Epithelial cell of esophagus (primary cell): ENCODE data around the gene PHLDB1.

Source experiments
- DNase-seq: peaks from one replicate; pipeline ENCODE4 v3.0.0; 2010; ENCODE audit warnings: low read depth
- H3K4me3 ChIP-seq: 2 replicates; pipeline ENCODE4 v1.5.1; 2011; ENCODE audit warnings: mild to moderate bottlenecking, low read length, control low read depth
- CTCF ChIP-seq: IDR thresholded peaks from 2 replicates; pipeline ENCODE4 v1.5.1; 2011; ENCODE audit warnings: low read depth, mild to moderate bottlenecking, low read length, control low read depth, inconsistent platforms; ENCODE audit not compliant: insufficient read depth; ENCODE audit errors: missing control alignments

The PHLDB1 gene

GRCh38 chr11:118649941-118650340 is 42.5 kb downstream of the PHLDB1 start:
- TF ChIP-seq CTCF, result no peak
- H3K4me3 ChIP-seq, result no peak overlapping the region
- DNase-seq, result no peak

- no peak for TF ChIP-seq CTCF
- no peak for DNase-seq
- no peak overlapping the region for H3K4me3 ChIP-seq
Measured at GRCh38 chr11:118650366-118650765, 43.0 kb downstream of the PHLDB1 start.

GRCh38 chr11:118651820-118652219 is 44.4 kb downstream of the PHLDB1 start:
- no peak overlapping the region for H3K4me3 ChIP-seq
- DNase-seq, result no peak
- no peak for TF ChIP-seq CTCF

GRCh38 chr11:118652681-118653181 is 45.3 kb downstream of the PHLDB1 start:
- H3K4me3 ChIP-seq, result no peak overlapping the region
- DNase-seq, result no peak
- no peak for TF ChIP-seq CTCF

- TF ChIP-seq CTCF, result no peak
- DNase-seq, result no peak
- no peak overlapping the region for H3K4me3 ChIP-seq
Measured at GRCh38 chr11:118653684-118654390, 46.4 kb downstream of the PHLDB1 start.

- H3K4me3 ChIP-seq, result no peak overlapping the region
- TF ChIP-seq CTCF, result no peak
- DNase-seq, result no peak
Measured at GRCh38 chr11:118655486-118656190, 48.2 kb downstream of the PHLDB1 start.
